Measurements from ENCODE around the gene SPPL3. TPM values are rescaled to one million over a fixed set of nuclear protein-coding genes. Genes with fewer than 3 reads are reported as not detected.
A peak's percentile ranks its signal among the peaks of the same experiment; 100 is the strongest.

Gene SPPL3
- total RNA-seq, 4 donors from 2014 or later = 30.3 to 47.1 (median 34.2) TPM

DNA sequence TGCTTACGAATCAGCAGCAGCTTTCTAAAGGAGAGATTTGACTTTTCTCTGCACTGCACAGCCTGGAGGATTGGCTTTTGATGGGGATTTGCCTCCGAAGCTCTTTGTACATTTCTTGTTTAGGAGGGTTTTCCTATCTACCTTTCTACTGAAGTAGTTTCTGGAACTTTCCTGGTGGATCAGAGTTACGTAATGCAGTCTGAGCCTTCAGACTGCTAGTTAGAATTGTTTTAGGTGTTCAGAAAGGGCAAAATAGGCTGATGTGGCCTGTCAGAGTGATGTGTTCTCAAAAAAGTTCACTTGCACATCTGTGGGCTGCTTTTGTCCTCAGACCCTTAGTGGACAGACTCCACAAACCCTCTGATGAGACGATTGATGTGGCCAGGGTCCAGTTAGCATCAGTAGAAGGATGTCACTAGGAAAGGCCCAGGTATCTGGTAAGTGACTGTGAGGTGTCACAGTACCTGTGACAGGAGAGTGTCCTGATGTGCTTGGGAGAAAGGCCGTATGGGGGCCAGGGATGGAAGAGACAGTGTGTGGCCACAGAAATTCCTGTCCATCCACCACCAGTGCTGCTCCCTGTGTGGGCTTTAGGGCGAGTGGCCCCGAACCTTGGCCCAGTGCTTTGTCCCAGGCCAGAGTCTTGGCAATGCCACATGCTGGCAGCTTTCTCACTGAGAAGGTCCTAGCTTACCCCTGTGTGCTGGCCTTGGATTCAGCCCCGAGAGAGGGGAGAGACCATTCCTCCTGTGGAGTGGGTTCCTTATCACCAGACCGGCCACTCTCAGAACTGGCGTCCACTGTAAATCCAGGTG lies 183.0 kb downstream of the SPPL3 start:
- peaks cover 4 to 25% (median 6%) of the 10 kb centered on the region in 3 donors for H3K4me1 ChIP-seq
- peaks cover 20 to 78% (median 35%) of the 10 kb centered on the region in 3 donors for H3K36me3 ChIP-seq
- H3K27ac ChIP-seq = peak overlapping the region in 3 of 4 donors; percentile 3 to 54 (median 17)
- H3K9me3 ChIP-seq = no peaks in the 10 kb centered on the region
- WGBS, 2 donors = 84 to 87% methylated on average over 5 to 6 of the region's 10 CpGs
- H3K27me3 ChIP-seq = no peaks in the 10 kb centered on the region
- no peak for TF ChIP-seq POLR2A (IDR thresholded peaks at IDR 0.05)
- H3K4me3 ChIP-seq = no peak overlapping the region
- intact Hi-C loops (cut with DNase I) = no loop called here
- no peak for DNase-seq

- H3K4me3 ChIP-seq = no peak overlapping the region
- no peaks in the 10 kb centered on the region for H3K9me3 ChIP-seq
- H3K27ac ChIP-seq = peak overlapping the region in 3 of 4 donors; percentile 11 to 54 (median 17)
- peaks cover 4 to 19% (median 6%) of the 10 kb centered on the region in 3 donors for H3K4me1 ChIP-seq
- peaks cover 20 to 86% (median 36%) of the 10 kb centered on the region in 3 donors for H3K36me3 ChIP-seq
- 62 to 68% methylated on average over 4 to 5 of the region's 7 CpGs for WGBS, 2 donors
- TF ChIP-seq POLR2A (IDR thresholded peaks at IDR 0.05) (no peak), CTCF (IDR thresholded peaks at IDR 0.05) (no peak)
- intact Hi-C loops (cut with DNase I) = no loop called here
- DNase-seq = no peak
- H3K27me3 ChIP-seq = no peaks in the 10 kb centered on the region
These were observed 183.7 kb downstream of the SPPL3 start for GRCh38 chr12:120720234-120720986.

- no peak for DNase-seq
- H3K9me3 ChIP-seq = no peaks in the 10 kb centered on the region
- no peak overlapping the region for H3K27ac ChIP-seq
- no peak overlapping the region for H3K4me3 ChIP-seq
- 76 to 80% methylated on average over 9 to 11 of the region's 11 CpGs for WGBS, 2 donors
- no peaks in the 10 kb centered on the region for H3K27me3 ChIP-seq
- no peak for TF ChIP-seq CTCF (IDR thresholded peaks at IDR 0.05)
- no peak for TF ChIP-seq POLR2A (IDR thresholded peaks at IDR 0.05)
- intact Hi-C loops (cut with DNase I) = no loop called here
- H3K4me1 ChIP-seq = peaks cover 0 to 12% (median 0%) of the 10 kb centered on the region in 3 donors
- peaks cover 20 to 93% (median 36%) of the 10 kb centered on the region in 3 donors for H3K36me3 ChIP-seq
These were observed 184.5 kb downstream of the SPPL3 start for GRCh38 chr12:120719496-120720233.

DNA sequence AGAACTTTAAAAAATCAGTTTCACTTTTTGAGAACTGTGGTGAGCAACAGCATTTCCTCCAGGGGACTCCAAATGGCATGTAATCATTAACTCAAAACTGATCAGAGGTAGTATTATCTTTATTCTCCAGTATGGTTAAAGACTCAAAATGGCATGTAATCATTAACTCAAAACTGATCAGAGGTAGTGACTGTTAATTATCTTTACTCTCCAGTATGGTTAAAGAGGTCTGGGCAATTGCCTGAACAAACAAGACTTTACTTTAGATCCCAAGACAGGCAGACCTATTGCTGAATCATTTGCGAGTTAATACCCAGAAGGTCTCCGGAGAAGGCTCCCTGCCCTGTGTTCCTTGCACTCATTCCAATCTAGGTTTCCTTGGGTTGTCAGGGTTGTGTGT lies 185.1 kb downstream of the SPPL3 start:
- H3K4me3 ChIP-seq = no peak overlapping the region
- 90 to 94% methylated on average over 2 of the region's 2 CpGs for WGBS, 2 donors
- intact Hi-C loops (cut with DNase I) = no loop called here
- no peaks in the 10 kb centered on the region for H3K27me3 ChIP-seq
- H3K4me1 ChIP-seq = peaks cover 0 to 11% (median 0%) of the 10 kb centered on the region in 3 donors
- no peaks in the 10 kb centered on the region for H3K9me3 ChIP-seq
- peaks cover 20 to 99% (median 41%) of the 10 kb centered on the region in 3 donors for H3K36me3 ChIP-seq
- no peak overlapping the region for H3K27ac ChIP-seq
- no peak for TF ChIP-seq CTCF (IDR thresholded peaks at IDR 0.05)
- TF ChIP-seq POLR2A (IDR thresholded peaks at IDR 0.05) = no peak
- no peak for DNase-seq

DNA sequence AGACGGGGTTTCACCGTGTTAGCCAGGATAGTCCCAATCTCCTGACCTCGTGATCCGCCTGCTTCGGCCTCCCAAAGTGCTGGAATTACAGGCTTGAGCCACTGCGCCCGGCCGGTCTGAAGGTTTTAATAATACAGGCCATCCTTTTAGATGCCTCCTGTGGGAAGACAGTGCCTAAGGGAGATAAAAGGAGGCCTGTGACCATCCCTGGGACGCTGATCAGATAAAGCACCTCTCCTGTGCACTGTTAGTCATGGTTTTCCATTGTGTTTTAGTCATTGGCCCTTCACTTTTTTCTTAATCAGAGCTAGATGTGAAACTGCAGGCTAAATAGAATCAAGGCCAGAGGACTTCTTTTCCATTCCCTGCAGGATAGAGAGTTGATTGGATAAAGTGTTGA lies 186.1 kb downstream of the SPPL3 start:
- intact Hi-C loops (cut with DNase I) = no loop called here
- H3K9me3 ChIP-seq = no peaks in the 10 kb centered on the region
- H3K27me3 ChIP-seq = no peaks in the 10 kb centered on the region
- WGBS, 2 donors = 82 to 96% methylated on average over 7 to 9 of the region's 9 CpGs
- H3K4me3 ChIP-seq = no peak overlapping the region
- H3K4me1 ChIP-seq = peaks cover 0 to 18% (median 3%) of the 10 kb centered on the region in 3 donors
- TF ChIP-seq CTCF (IDR thresholded peaks at IDR 0.05) = no peak
- no peak for TF ChIP-seq POLR2A (IDR thresholded peaks at IDR 0.05)
- H3K36me3 ChIP-seq = peaks cover 20 to 94% (median 41%) of the 10 kb centered on the region in 3 donors
- no peak for DNase-seq
- H3K27ac ChIP-seq = no peak overlapping the region

All from esophagus squamous epithelium (tissue), 5 donors.